Endodermal cell (in vitro differentiated cells): ENCODE results near the gene ITGB1BP1. TPM values are rescaled to one million over a fixed set of nuclear protein-coding genes. Genes with fewer than 3 reads are reported as not detected.

ENCODE experiments used
- DNase-seq: peaks from one replicate; pipeline ENCODE4 v3.0.0-alpha.2; 2017
- H3K27ac ChIP-seq: 2 replicates; pipeline ENCODE4 v1.5.1; 2013; ENCODE audit warnings: mild to moderate bottlenecking, low read depth, low read length, moderate library complexity
- H3K27me3 ChIP-seq: 2 replicates; pipeline ENCODE4 v1.6.1; 2013; ENCODE audit warnings: mild to moderate bottlenecking, low read length, moderate library complexity; ENCODE audit not compliant: insufficient read depth, control insufficient read depth, poor library complexity, severe bottlenecking
- H3K36me3 ChIP-seq: 2 replicates; pipeline ENCODE4 v1.7.0; 2013; ENCODE audit warnings: mild to moderate bottlenecking, low read length, moderate library complexity; ENCODE audit not compliant: control insufficient read depth, insufficient read depth
- H3K4me1 ChIP-seq: one replicate; pipeline ENCODE4 v1.7.0; 2013; ENCODE audit warnings: low read length; ENCODE audit not compliant: control insufficient read depth, insufficient read depth
- H3K4me3 ChIP-seq: 2 replicates; pipeline ENCODE4 v1.5.1; 2013; ENCODE audit warnings: mild to moderate bottlenecking, low read length, moderate library complexity
- H3K9ac ChIP-seq: 2 replicates; pipeline ENCODE4 v1.6.1; 2013; ENCODE audit warnings: mild to moderate bottlenecking, low read length, moderate library complexity; ENCODE audit not compliant: poor library complexity, severe bottlenecking; ENCODE audit errors: extremely low read depth
- H3K9me3 ChIP-seq: 2 replicates; pipeline ENCODE4 v1.6.1; 2013; ENCODE audit warnings: mild to moderate bottlenecking, low read length, moderate library complexity; ENCODE audit not compliant: control insufficient read depth
- H3K27ac Mint-ChIP-seq: 2 replicates; pipeline ENCODE4 v1.8.0; 2020; ENCODE audit warnings: mixed read lengths
- H3K27me3 Mint-ChIP-seq: 2 replicates; pipeline ENCODE4 v1.8.0; 2021; ENCODE audit warnings: mild to moderate bottlenecking, mixed read lengths; ENCODE audit not compliant: insufficient read depth
- H3K36me3 Mint-ChIP-seq: 2 replicates; pipeline ENCODE4 v1.8.0; 2020; ENCODE audit warnings: low read depth, mixed read lengths
- H3K4me1 Mint-ChIP-seq: 2 replicates; pipeline ENCODE4 v1.8.0; 2020; ENCODE audit warnings: mixed read lengths
- H3K4me3 Mint-ChIP-seq: 2 replicates; pipeline ENCODE4 v1.8.0; 2020; ENCODE audit warnings: mild to moderate bottlenecking, moderate library complexity, mixed read lengths
- H3K9me3 Mint-ChIP-seq: 2 replicates; pipeline ENCODE4 v1.8.0; 2020; ENCODE audit warnings: mild to moderate bottlenecking, mixed read lengths
- WGBS, 2 experiments: methylation state at CpG; one replicate each; pipeline versions ENCODE4 v1.1.5 to v1.1.7; 2013; ENCODE audit warnings: missing lambda C conversion rate in 2 of 2, mixed read lengths in 1 of 2; ENCODE audit not compliant: insufficient coverage in 1 of 2, insufficient read length in 1 of 2; 5-methylcytosine and 5-hydroxymethylcytosine counted together
- total RNA-seq, 2 donors: library from RNA; stranded (reverse); fragmentation: NEBNext Ultra II Directional in 1 of 2; extraction: Animal tissue kit (Norgen Biotek cat#: 25700) in 1 of 2; gene quantifications; 2 replicates in 1 of 2; 3 replicates in 1 of 2; pipeline ENCODE4 v1.2.1, GENCODE V29; 2021
- TF ChIP-seq, protein P1 (sequence below): fragments of 200-600 bp; sonication (generic); conservative IDR thresholded peaks from 2 replicates; pipeline ENCODE4 v1.5.0; 2021; ENCODE audit warnings: antibody characterized with exemption, mild to moderate bottlenecking

Gene ITGB1BP1
- total RNA-seq, 2 donors from 2014 or later: 34.9 to 58.9 TPM

DNA sequence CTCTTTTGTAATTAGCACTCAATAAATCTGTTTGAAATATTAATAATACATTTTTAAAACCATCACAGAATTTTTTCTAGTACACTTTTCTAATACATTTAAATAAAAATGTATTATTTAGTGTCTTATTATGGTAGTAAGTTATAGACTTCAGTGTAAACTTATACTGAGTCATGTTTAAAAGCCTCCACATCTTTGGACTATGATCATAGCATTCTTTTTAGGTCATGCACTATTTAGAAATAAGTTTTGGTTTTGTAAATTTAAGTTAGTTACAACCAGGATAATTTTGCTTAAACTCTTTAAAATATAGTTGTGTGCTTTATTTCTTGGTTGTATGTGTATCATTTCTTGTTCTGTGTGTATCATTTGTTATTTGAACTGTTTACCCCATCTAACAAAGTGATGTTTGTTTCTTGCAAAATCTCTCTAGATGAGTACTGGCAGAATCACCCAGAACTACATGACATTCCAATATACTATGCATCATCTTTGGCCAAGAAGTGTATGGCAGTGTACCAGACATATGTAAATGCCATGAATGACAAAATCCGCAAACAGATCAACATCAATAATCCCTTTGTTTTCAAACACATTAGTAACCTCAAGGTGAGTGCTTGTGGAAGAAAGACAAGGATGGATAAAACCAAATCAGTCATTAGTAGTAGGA, 16.9 kb upstream of the ITGB1BP1 start:
- Histone ChIP-seq H3K27ac (no peak overlapping the region), H3K27me3 (no peaks in the 10 kb centered on the region), H3K9ac (no peak overlapping the region), H3K4me3 (no peak overlapping the region), H3K36me3 (peaks cover 78% of the 10 kb centered on the region), H3K9me3 (no peaks in the 10 kb centered on the region), H3K4me1 (no peaks in the 10 kb centered on the region)
- H3K27me3 Mint-ChIP-seq: no peaks in the 10 kb centered on the region
- DNase-seq: no peak
- no peaks in the 10 kb centered on the region for H3K9me3 Mint-ChIP-seq
- H3K4me3 Mint-ChIP-seq: no peak overlapping the region
- no peak overlapping the region for H3K27ac Mint-ChIP-seq
- no peaks in the 10 kb centered on the region for H3K4me1 Mint-ChIP-seq
- peaks cover 74% of the 10 kb centered on the region for H3K36me3 Mint-ChIP-seq
- TF ChIP-seq, protein P1, sequence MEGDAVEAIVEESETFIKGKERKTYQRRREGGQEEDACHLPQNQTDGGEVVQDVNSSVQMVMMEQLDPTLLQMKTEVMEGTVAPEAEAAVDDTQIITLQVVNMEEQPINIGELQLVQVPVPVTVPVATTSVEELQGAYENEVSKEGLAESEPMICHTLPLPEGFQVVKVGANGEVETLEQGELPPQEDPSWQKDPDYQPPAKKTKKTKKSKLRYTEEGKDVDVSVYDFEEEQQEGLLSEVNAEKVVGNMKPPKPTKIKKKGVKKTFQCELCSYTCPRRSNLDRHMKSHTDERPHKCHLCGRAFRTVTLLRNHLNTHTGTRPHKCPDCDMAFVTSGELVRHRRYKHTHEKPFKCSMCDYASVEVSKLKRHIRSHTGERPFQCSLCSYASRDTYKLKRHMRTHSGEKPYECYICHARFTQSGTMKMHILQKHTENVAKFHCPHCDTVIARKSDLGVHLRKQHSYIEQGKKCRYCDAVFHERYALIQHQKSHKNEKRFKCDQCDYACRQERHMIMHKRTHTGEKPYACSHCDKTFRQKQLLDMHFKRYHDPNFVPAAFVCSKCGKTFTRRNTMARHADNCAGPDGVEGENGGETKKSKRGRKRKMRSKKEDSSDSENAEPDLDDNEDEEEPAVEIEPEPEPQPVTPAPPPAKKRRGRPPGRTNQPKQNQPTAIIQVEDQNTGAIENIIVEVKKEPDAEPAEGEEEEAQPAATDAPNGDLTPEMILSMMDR: no peak
- WGBS, 2 experiments: 100% methylated on average over 1 of the region's 1 CpG; no CpG with 5 or more reads in 1 of the 2 experiments

GRCh38 chr2:9439536-9439935, 16.2 kb upstream of the ITGB1BP1 start:
- TF ChIP-seq, protein P1: no peak
- no peaks in the 10 kb centered on the region for H3K4me1 Mint-ChIP-seq
- no peaks in the 10 kb centered on the region for H3K27me3 ChIP-seq
- no peak overlapping the region for H3K4me3 ChIP-seq
- no peaks in the 10 kb centered on the region for H3K4me1 ChIP-seq
- 100% methylated on average over 1 of the region's 1 CpG; no CpG with 5 or more reads in 1 of the 2 experiments for WGBS, 2 experiments
- H3K27ac Mint-ChIP-seq: no peak overlapping the region
- no peak overlapping the region for H3K27ac ChIP-seq
- no peaks in the 10 kb centered on the region for H3K27me3 Mint-ChIP-seq
- no peaks in the 10 kb centered on the region for H3K9me3 ChIP-seq
- DNase-seq: no peak
- H3K36me3 ChIP-seq: peaks cover 78% of the 10 kb centered on the region
- peaks cover 75% of the 10 kb centered on the region for H3K36me3 Mint-ChIP-seq
- H3K9ac ChIP-seq: no peak overlapping the region
- H3K9me3 Mint-ChIP-seq: no peaks in the 10 kb centered on the region
- no peak overlapping the region for H3K4me3 Mint-ChIP-seq

DNA sequence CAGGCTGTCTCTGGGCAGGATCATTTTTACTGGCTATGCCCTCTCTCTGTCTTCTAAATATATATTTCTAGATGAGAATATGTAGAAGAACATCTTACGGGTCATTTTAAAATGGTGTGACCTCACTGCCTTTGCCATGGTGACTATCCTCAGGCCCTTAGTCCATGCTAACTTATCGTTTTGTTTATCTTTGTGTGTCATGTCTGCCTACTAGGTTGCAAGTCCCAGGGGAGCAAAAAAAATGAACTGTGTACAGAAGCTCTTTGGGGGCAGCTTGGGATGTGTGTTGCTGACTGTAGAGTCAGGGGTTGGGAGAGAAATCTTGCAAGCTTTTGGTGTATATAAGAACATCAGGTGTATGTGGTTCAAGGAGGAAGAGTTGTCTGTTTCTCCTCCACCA, 11.2 kb upstream of the ITGB1BP1 start:
- H3K4me3 Mint-ChIP-seq: no peak overlapping the region
- H3K27me3 Mint-ChIP-seq: no peaks in the 10 kb centered on the region
- H3K27ac ChIP-seq: no peak overlapping the region
- no peaks in the 10 kb centered on the region for H3K27me3 ChIP-seq
- no peaks in the 10 kb centered on the region for H3K4me1 ChIP-seq
- TF ChIP-seq, protein P1: no peak
- 93 to 100% methylated on average over 2 of the region's 2 CpGs for WGBS, 2 experiments
- no peak overlapping the region for H3K27ac Mint-ChIP-seq
- no peak overlapping the region for H3K4me3 ChIP-seq
- no peaks in the 10 kb centered on the region for H3K4me1 Mint-ChIP-seq
- H3K9me3 Mint-ChIP-seq: no peaks in the 10 kb centered on the region
- H3K9me3 ChIP-seq: no peaks in the 10 kb centered on the region
- peaks cover 84% of the 10 kb centered on the region for H3K36me3 ChIP-seq
- no peak overlapping the region for H3K9ac ChIP-seq
- no peak for DNase-seq
- peaks cover 79% of the 10 kb centered on the region for H3K36me3 Mint-ChIP-seq
